ENCODE measurements around the gene ADSS1.

ADSS1 gene

GRCh38 chr14:104702106-104702505 is 21.9 kb upstream of the ADSS1 start:
- no peak overlapping the region for H3K4me3 ChIP-seq (ENCODE audit: low read depth, low read length)
- TF ChIP-seq CTCF (IDR thresholded peaks at IDR 0.05; ENCODE audit: low read depth, low read length, missing control alignments), result no peak
- no peak for DNase-seq (ENCODE audit: low read depth)

GRCh38 chr14:104702673-104703072 is 21.4 kb upstream of the ADSS1 start:
- TF ChIP-seq CTCF (IDR thresholded peaks at IDR 0.05; ENCODE audit: low read depth, low read length, missing control alignments), result no peak
- H3K4me3 ChIP-seq (ENCODE audit: low read depth, low read length), result no peak overlapping the region
- no peak for DNase-seq (ENCODE audit: low read depth)

DNA sequence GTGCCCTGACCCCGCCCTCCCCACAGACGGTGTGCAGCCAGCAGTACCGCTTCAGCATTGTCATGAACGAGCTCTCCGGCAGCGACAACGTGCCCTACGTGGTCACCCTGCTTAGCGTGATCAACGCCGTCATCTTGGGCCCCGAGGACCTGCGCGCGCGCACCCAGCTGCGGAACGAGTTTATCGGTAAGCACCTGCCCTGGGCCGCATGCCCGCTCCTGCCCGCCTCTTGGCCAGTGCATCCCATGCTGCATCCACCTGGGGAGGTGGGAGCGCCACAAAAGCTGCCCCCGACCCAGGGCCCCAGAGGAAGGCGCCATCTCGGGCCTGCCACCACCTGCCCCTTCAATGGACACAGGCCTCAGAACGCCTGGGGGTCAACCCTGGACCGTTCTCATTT is 20.8 kb upstream of the ADSS1 start:
- TF ChIP-seq CTCF (IDR thresholded peaks at IDR 0.05; ENCODE audit: low read depth, low read length, missing control alignments), result no peak
- H3K4me3 ChIP-seq (ENCODE audit: low read depth, low read length), result no peak overlapping the region
- DNase-seq (ENCODE audit: low read depth), result no peak

DNA sequence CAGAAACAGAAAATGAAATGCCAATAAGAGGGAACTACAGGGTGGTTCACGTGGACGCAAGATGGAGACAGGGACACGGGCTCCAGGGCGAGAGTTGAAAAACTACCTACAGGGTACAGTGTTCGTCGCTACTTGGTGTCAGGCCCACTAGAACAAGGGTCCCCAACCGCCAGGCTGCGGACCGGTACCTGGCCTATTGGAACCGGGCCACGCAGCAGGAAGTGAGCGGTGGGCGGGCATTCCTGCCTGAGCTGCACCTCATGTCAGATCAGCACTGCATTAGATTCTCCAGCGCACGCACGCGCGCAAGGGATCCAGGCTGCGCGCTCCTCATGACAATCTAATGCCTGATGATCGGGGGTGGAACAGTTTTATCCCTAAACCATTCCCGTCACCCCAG is 19.8 kb upstream of the ADSS1 start:
- no peak for DNase-seq (ENCODE audit: low read depth)
- H3K4me3 ChIP-seq (ENCODE audit: low read depth, low read length), result no peak overlapping the region
- no peak for TF ChIP-seq CTCF (IDR thresholded peaks at IDR 0.05; ENCODE audit: low read depth, low read length, missing control alignments)

GRCh38 chr14:104705340-104706047 is 18.5 kb upstream of the ADSS1 start:
- no peak for DNase-seq (ENCODE audit: low read depth)
- H3K4me3 ChIP-seq (ENCODE audit: low read depth, low read length), result no peak overlapping the region
- no peak for TF ChIP-seq CTCF (IDR thresholded peaks at IDR 0.05; ENCODE audit: low read depth, low read length, missing control alignments)

DNA sequence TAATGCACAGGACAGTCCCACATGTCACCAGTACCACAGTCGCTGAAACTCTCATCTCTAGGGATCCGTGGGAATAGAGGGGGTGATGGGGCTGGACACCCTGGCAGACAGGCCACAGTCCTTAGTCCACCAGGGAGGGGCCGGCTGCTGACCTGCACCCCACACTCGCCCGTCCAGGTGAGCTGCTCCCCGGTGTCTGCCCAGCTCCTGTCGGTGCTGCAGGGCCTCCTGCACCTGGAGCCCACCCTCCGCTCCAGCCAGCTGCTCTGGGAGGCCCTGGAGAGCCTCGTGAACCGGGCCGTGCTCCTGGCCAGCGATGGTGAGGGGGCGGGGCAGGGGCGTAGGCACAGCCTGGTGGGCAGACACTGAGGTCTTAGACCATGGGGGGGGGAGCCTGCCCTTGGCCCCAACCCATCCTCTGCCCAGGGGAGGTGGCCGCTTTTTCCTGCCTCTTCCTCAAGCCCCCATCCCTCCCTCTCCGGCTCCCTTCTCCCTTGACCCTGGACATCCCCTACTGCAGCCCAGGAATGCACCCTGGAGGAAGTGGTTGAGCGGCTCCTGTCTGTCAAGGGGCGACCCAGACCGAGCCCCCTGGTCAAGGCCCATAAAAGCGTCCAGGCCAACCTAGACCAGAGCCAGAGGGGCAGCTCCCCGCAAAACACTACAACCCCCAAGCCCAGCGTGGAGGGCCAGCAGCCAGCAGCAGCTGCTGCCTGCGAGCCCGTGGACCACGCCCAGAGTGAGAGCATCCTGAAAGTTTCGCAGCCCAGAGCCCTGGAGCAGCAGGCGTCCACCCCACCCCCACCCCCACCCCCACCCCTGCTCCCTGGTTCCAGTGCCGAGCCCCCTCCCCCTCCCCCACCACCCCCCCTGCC is 17.1 kb upstream of the ADSS1 start:
- H3K4me3 ChIP-seq (ENCODE audit: low read depth, low read length), result no peak overlapping the region
- no peak for TF ChIP-seq CTCF (IDR thresholded peaks at IDR 0.05; ENCODE audit: low read depth, low read length, missing control alignments)
- no peak for DNase-seq (ENCODE audit: low read depth)

Measured in GM12864 (cell line).